ENCODE data around the gene PDE6A.

GRCh38 chr5:149845601-149846000, 99.0 kb downstream of the PDE6A start:
- TF ChIP-seq POLR2A (IDR thresholded peaks at IDR 0.05; ENCODE audit: low read length) (no peak), GATA1 (IDR thresholded peaks at IDR 0.05; ENCODE audit: low read depth, low read length) (no peak)

Data from erythroblast (primary cell).